GM21528 (cell line): ENCODE data around the gene MDH2.
"Not testable (repeated sequence)": the region's sequence is repeated elsewhere in the genome, so short reads cannot be mapped to it uniquely, and the experiment has no call there.

Experiments used
- ATAC-seq: cut with Tn5 transposase; IDR thresholded peaks from one replicate; pipeline ENCODE4 v1.9.1; 2021; ENCODE audit warnings: mild to moderate bottlenecking, moderate library complexity; ENCODE audit not compliant: unreplicated experiment, low FRiP score

MDH2 gene

DNA sequence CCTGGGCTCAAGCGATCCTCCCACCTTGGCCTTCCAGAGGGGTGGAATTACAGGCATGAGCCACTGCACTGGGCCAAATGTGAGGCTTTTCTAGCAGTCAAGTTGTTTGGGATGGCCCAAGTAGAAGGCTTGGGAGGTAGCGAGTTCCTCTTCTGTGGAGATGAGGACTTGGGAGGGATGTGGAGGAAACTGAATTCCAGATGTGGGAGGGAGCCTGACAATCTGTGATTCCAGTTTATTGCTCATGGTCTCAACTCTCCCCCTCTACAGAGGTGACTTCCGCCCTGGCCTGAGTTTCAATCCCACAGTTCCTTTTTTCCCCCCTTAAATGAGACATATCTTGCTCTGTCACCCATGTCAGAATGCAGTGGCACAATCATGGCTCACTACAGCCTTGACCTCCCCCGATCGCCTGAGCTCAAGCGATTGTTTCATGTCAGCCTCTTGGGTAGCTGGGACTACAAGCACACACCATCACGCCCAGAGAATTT, 3.5 kb upstream of the MDH2 start:
- no peak for ATAC-seq

DNA sequence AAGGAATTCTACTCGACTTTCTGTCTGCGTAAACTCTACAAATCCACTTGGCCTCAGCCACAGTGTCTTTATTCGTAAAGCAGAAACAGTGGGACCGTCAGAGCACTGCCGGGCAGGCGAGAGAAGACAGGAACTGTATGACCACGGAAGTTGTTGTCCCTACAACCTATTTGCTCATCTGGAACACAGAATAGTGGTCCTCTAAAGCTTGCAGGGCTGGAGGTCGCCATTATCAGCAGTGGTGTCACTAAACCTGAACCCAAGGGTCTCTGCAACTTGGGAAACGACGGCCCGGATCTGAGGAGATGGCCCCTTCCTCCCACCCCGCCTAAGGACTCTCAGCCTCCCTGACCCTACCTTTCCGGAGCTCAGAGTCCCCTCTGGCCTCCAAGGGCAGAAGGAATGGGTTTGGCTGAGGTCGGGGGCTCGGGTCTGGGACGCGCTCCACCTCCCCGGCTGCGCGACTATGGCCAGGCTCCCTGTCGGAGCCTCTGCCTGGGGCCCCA, 548 bp upstream of the MDH2 start:
- peak; percentile 6 for ATAC-seq

DNA sequence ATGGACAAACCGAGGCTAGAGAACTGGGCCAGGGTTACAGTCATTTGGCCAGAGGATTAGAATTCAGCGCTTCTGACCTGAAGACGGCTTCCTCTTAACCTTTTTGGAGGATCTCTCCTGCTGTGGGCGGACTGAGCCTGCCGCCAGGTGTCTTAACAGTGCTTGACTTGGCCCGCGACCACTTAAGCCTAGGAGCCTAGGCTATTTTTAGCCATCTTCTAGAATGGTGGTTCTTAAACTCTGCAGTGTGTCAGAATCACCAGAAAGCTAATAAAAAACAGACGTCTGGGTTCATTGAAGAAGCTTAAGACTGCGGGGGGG, 722 bp downstream of the MDH2 start:
- ATAC-seq: no peak

DNA sequence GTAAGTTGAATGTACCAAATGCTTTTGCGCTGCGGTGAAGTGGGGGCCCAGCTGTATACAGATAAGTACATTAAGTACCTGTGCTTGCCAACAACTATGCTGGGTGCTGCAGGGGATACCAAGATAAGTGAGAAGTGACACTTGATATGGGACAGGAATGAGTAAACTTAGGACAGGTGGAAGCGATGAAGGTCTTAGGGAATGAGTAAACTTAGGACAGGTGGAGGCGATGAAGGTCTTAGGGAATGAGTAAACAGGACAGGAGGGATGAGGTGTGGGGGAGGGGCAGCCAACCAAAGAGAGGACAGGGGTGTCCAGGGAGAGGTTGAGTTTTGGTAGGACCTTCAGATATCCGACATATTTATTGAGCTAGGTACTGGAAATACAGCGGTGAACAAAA, 1.4 kb downstream of the MDH2 start:
- ATAC-seq: no peak

DNA sequence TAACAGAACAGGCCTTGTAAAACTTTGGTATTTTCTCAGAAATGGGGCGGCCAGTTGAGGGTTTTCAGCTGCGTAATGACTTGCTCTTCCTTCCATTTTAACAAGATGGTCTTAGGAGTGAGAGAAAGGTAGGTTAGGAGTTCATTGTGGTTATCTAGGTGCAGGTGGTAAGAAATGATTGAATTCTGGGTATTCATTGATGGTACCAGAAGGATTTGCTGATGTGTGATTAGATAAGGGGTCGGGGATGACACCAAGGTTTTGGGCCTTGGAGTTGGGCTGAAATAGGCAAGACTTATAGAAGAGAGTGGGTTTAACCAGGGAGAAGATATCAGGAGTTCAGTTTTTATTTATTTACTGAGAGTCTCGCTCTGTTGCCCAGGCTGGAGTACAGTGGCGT, 2.6 kb downstream of the MDH2 start:
- no peak for ATAC-seq

DNA sequence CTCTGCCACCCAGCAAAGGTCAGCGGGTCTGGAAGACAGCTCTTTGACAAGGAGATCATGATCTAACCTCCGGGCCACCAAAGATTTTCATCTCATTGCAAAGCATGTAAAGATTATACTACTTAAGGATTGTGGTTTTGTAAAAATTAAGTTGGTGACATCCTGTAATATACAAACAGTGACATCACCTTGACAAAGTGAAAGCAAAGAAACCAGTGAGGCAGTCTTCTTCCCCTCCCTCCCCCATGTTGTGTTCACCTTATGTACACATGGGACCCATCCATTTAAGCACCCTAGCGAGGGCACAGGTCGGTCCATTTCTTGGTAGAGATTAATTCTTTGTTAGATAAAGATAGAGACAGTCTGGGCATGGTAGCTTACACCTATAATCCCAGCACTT, 3.9 kb downstream of the MDH2 start:
- no peak for ATAC-seq

DNA sequence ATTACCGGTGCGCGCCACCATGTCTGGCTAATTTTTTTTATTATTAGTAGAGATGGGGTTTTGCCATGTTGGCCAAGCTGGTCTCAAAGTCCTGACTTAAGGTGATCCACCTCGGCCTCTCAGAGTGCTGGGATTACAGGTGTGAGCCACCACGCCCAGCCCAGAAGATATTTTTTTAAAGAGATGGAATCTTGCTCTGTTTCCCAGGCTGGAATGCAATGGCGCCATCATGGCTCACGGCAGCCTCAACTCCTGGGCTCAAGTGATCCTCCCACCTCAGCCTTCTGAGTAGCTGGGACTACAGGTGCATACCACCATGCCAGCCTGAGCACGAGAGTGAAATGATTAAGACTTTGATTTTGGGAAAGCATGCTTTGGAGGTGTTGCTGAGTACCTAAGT, 4.8 kb downstream of the MDH2 start:
- not testable (repeated sequence) for ATAC-seq

DNA sequence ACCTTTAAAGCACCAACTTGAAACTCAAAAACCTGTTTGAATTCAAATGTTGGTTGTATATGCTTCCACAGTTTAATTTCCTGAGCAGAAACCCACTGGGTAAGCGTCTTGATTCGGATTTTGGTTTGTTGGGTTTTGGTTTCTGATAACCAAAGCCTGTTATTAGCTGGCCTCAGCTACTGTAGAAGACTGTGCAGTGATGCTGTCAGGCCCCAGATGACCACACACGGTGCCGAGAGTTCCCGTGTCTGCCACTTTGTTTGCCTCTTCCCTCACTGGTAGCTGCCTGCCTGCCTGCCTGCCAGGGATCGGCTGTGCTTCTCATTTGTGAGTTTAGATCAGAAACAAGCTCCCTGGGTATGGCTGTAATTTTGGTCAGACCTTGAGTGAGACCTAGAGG, 5.6 kb downstream of the MDH2 start:
- no peak for ATAC-seq

DNA sequence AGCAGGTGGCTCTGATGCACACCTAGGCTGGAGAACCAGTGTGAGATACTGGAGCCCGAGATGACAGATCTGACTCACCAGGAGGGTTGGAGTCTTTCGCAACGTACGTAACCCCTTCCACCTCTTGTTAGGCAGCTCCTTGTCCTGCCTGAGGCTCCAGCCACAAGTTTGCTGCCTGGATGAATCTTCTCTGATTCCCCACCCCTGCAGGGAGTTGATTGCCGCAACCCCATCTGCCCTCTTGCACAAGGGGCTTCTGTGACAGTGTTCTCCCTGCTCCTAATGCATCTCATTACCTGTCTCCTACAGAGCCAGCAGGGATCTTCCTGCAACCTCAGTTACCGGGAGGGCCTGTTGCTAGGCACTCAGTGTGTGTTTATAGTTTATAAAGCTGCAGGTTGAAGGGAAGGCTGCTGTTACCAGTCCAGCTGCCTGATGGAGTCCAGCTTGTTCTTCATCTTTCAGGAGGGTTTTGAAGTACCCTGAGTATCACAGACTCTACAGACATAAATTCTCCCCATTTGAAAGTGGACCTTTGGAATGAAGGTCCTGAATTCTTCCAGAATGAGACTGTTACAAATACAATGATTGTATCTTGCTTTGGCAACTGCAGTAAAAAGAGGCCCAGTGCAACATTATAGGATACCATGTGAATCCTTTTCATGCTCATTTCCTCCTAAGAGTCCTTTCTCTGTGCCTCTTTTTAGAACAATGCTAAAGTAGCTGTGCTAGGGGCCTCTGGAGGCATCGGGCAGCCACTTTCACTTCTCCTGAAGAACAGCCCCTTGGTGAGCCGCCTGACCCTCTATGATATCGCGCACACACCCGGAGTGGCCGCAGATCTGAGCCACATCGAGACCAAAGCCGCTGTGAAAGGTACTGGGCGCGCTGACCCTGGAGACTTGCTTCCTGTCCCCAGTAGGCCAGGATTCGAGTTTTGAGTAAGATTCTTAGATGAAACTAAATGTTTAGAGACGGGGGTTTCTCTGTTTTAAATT, 6.5 kb downstream of the MDH2 start:
- ATAC-seq: no peak

DNA sequence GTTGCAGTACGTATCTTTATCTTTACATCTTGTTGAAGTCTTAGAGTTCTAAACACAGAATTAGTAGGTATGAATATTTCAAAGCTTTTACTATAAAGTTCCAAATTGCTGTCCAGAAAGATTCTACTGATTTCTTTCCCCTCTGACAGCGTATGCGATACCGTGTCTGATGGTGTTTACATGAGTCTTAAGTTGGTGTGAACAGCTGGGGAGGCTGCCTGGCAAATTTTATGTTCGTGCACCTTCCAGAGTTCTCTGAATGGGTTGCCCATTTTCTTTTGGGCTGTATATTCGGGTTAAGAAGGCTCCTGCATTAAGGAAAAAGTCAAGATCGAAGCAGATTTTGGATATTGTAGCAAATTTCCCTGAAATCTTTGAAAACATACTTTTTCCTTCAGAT, 8.3 kb downstream of the MDH2 start:
- no peak for ATAC-seq

DNA sequence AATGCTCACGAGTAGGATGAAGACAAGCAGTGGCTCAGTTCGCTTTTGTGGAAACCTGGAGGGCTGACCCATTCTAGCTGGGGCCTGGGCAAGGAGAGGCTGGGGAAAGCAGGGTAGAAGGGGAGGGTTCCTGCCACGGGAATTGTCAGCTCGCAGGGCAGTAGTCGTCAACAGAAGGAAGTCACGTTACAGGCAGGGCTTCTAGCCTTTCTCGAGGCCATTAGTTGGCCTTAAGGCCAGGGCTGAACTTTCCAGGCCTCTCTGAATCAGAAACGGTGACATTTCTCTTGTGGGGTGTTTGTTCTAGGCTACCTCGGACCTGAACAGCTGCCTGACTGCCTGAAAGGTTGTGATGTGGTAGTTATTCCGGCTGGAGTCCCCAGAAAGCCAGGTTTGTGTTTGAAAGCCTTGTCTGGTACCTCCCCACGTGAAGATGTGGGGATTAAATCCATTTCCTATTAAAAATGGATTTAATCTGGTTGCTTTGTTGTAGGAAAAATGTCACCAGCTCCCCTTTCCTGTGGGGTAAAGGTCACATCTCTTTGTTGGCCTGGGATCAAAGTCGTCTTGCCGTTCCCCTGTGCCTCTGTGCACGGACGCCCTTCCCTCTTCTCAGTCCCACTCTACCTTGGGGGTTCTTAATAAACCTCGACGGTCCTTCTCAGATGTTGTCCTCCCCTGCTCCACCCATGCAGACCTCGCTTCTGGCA, 9.4 kb downstream of the MDH2 start:
- ATAC-seq: no peak

DNA sequence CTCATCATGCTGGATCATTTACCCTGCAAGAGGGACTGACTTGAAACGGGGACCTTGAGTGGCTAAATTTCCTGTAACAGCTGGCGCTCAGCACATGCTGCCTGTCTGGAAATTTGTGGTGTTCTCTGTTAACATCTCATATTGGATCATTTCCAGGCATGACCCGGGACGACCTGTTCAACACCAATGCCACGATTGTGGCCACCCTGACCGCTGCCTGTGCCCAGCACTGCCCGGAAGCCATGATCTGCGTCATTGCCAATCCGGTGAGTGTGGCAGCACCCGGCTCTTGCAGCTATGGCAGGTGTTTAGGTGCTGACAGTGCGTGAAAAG, 9.9 kb downstream of the MDH2 start:
- no peak for ATAC-seq

DNA sequence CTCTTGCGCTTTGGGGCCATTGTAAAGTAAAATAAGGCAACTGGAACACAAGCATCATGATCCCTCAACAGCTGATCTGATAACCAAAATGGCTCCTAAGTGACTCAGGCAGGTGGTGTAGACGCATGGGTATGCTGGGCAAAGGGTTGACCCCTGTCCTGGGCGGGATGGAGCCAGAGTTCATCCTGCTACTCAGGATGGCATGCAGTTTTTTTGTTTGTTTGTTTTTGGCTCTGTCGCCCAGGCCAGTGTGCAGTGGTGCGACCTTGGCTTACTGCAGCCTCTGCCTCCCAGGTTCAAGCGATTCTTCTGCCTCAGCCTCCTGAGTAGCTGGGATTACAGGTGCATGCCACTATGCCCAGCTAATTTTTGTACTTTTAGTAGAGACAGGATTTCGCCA, 10.8 kb downstream of the MDH2 start:
- ATAC-seq: not testable (repeated sequence)

DNA sequence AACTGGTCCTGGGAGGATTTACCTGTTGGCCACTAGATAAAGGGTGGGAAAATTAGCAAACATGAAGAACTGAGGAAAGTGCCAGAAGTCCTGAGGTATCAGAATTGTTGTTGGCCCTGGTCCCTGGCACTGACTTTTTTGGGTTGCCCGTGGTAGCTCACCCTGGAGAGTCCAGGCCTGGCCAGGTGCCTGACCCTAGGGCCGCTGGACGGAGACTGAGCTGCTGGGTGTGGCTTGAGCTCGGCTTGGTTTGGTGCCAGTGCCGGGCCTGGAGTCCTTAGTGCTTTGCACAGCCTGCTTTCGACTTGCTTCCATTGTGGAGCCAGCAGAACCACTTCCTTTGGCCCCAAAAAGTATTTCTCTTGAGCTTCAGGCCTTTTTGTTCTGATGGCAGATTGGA, 12.9 kb downstream of the MDH2 start:
- ATAC-seq: no peak

DNA sequence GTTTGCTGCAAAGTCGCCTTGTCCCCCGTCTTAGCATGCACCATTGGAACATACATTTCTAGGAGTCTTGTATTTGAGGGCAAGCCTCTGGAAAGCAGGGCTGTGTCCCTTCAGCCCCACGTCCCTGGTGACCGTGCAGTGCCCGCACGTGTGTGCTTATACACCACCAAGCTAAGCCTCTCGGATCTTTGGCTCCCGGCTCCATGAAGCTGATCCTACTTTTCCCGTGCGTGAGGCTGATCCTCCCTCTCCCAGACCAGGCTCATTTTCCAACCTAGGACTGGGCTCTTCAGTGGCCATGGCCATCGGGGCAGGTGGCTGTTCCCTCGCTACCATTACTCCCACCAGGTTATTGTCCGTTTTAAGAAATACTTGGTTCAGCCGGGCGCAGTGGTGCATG, 14.3 kb downstream of the MDH2 start:
- no peak for ATAC-seq

DNA sequence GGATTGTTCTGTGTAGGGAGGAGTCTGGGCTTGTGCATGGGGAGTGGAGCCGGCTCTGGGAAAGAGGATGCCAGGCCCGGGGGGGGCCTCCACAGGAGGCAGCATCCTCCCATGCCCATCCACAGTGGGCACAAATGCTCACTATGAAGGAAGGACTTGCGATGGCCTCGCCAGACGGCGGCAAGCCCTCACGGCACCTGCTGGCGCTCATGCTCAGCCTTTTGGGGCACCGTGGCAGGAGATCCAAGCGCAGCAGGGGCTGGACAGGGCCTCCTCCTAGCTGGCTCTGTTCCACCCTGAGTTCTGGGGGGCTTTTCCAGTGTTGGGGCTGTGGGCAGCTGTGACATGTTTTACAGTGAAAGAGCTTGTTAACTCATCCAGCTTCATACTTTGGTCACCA, 15.2 kb downstream of the MDH2 start:
- ATAC-seq: no peak

DNA sequence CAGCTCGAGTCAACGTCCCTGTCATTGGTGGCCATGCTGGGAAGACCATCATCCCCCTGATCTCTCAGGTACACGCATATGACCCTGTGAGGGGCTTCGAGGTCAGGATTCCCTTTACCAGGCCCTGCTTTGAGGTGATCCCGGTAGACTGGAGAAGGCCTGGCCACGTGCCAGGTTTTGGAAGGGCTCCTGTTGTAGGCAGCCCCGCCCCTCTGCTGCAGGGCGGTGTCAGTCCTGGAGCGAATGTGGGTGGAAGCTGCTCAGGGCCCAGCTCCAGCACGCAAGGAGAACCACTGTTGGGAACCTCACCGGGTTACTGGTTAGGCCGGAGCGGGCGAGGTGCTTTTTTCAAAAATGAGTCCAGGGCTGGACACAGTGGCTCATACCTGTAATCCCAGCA, 15.6 kb downstream of the MDH2 start:
- no peak for ATAC-seq

DNA sequence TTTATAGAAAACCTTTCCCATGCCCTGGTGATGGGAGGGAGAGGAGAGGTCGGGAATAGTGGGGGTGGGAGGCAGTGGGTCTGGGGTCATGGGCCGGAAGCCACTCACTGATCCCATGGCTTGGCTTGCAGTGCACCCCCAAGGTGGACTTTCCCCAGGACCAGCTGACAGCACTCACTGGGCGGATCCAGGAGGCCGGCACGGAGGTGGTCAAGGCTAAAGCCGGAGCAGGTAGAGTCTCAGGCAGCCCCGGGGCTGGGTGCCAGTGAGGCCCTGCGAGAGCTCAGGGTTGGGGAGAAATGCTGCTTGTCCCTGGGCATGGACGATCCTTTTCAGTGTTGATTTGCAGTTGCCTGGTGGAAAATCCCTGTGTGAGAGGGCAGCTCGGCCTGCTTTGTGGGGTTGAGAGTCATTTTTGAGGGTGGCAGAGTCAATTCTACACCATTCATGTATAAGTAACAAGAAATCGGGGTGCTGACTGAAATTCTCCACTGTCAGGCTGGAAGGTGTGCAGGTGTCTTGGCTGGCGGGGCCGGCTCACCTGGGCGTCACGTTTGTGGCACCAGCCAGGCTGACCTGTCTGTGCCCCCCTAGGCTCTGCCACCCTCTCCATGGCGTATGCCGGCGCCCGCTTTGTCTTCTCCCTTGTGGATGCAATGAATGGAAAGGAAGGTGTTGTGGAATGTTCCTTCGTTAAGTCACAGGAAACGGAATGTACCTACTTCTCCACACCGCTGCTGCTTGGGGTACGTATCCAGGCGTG, 16.5 kb downstream of the MDH2 start:
- no peak for ATAC-seq

DNA sequence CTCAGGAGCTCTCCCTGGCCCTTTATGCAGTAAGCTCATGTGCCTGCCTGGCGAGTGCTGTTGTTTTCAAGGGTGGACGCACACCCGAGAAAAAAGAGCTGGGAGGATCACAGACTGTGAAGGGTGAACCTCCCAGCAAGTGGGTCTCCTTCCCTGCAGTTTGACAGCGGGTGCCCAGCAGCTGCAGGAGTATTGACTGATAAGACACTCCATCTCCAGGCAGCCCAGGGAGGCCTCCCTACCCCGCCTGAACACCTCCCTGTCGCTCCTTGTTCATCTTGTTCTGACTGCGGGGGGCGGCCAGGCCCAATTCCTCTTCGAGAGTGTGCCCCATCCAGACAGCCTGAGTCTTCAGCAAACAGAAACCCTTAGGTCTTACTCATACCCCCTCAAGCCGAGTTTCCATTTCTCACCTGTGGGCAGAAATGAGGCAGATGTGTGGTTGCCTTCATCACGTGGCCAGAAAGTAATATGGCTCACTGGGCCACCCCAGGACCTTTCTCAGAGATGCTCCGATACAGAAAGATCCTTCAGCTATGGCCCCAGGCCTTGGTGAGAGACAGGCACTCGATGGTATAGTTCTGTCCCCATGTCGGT, 17.2 kb downstream of the MDH2 start:
- ATAC-seq: no peak

DNA sequence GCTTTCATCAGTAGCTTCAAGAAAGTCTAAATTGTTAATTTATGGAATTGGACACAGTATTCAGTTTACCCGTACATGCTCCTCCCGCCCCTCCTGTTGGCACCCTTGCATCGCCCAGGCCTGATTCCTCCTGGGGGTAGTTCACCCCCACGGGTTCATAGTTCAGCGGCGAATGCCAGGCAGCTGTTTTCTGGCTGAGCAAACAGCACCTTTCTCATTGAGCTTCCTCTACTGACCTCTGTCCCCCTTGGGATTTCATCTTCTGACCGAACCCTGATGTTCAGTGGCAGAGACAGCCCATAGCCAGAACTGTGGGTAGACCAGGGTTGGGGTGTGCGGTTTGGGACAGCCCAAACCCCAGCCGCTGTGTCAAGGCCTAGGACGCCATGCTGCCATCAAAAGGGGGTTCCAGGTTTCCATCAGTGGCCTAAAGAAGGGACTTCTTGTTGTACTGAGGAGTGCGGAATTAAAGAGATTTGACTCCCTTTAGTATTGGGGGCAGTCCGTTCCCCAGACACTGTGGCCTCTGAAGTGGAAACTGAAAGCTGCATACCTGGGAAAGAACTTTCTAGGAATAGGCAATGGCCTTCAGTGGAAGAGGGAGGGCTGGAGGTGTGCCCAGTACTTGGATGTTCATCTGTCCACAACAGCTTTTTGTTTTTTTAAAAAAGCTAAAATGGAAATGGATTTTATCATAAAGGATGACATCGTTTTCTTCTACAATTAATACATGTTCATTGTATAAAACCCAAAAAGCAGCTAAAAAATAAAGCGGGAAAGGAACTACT, 19.0 kb downstream of the MDH2 start:
- no peak for ATAC-seq
